Activated T-cell treated with anti-CD3 and anti-CD28 coated beads, Interleukin-2, amount 50 U/mL, for 4 hours (primary cell): ENCODE measurements around the gene CCDC15. TPM values are rescaled to one million over a fixed set of nuclear protein-coding genes. Genes with fewer than 3 reads are reported as not detected.
"Not testable (repeated sequence)": the region's sequence is repeated elsewhere in the genome, so short reads cannot be mapped to it uniquely, and the experiment has no call there.

Experiments used
- ATAC-seq, 2 donors: fragments of 200-7000 bp; cut with Tn5 transposase; one replicate each; pipeline ENCODE4 v1.10.0; 2021
- DNase-seq: peaks from one replicate; pipeline ENCODE4 v3.0.0-alpha.2; 2020
- H3K27me3 Mint-ChIP-seq: one replicate; pipeline ENCODE4 v1.8.0; 2021; ENCODE audit warnings: low read depth, mixed read lengths
- H3K36me3 Mint-ChIP-seq: one replicate; pipeline ENCODE4 v1.8.0; 2022; ENCODE audit warnings: mixed read lengths; ENCODE audit not compliant: insufficient read depth
- H3K4me1 Mint-ChIP-seq: one replicate; pipeline ENCODE4 v1.8.0; 2021; ENCODE audit warnings: low read depth, mixed read lengths
- H3K4me3 Mint-ChIP-seq: one replicate; pipeline ENCODE4 v1.8.0; 2021; ENCODE audit warnings: mild to moderate bottlenecking, moderate library complexity, mixed read lengths
- H3K9me3 Mint-ChIP-seq: one replicate; pipeline ENCODE4 v1.8.0; 2021; ENCODE audit warnings: mixed read lengths
- total RNA-seq, 3 donors: library from RNA; stranded (reverse); gene quantifications; one replicate each; pipeline ENCODE4 v1.2.1, GENCODE V29; 2021

The CCDC15 gene
- total RNA-seq, 3 donors from 2014 or later = 1.4 to 1.6 (median 1.4) TPM

DNA sequence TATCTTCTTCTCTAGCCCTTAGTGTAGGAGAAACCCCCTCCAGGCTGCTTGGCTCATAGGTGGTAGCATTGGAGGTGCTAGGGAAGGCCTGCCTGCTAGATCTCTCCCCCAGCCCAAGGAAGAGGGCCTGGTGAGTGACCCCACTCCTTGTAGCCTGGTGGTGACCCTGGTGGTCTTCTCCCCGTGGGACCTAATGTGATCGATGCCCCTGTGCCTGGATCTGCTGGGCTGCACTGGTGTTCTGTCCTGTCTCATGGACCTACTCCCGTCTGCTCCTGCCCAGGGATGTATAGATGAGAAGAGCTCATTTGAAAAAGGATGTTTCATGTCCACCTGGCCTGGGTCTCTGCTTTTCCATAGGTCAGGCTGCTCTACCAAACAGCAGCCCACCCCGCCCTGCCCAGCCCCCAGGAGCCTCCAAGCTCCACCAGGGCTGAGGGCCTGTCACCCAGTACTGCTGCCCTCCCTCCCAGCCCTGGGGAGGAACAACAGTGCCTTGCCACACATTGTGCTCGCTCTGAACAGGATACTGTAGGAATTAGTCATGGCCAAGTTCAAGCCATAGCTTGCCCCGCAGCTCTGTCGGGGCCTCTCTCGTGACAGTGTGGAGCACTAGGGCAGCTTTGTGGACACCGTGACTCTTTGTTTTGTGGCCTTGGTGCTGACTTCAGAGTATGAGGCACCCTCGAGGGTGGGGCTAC is 128.8 kb downstream of the CCDC15 start:
- DNase-seq (no peak), ATAC-seq (no peak)
- H3K4me3 Mint-ChIP-seq = no peak overlapping the region
- no peaks in the 10 kb centered on the region for H3K4me1 Mint-ChIP-seq
- H3K9me3 Mint-ChIP-seq = no peaks in the 10 kb centered on the region
- H3K27me3 Mint-ChIP-seq = peaks cover 3% of the 10 kb centered on the region
- no peaks in the 10 kb centered on the region for H3K36me3 Mint-ChIP-seq

DNA sequence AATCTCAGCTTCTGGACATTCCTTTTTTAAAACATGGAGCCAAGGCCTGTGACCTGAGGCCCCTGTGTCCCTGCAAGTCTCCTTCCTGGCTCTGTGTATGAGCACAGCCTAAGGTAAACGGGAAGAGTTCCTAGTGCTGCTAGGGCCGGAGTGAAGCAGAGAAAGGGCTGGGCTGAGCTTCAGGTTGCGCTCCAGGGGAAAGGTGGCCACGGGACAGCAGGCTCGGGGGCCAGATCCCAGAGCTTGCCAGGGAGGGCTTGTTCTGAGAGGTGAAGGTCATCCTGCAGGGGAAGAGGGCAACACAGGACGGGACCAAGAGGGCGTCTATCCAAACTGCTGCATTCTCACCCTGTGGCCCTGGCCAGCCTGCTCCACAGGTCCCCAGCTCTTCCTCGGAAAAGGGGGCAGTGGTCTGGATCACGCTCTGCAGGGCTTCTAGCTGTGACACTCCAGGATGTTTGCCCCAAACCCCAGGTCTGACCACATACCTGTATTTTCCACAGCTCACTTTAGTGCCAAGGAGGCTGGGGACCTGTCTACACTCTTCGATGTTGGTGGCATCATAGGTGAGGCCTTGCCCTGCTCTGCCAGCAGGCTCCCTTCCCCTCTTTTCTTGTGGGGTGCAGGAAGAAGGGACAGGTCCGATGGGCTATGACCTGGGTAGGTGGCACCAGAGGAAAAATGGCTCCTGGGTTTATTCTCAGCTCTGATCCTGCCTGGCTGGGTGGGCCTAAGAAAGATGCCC is 129.5 kb downstream of the CCDC15 start:
- Mint-ChIP-seq H3K4me1 (no peaks in the 10 kb centered on the region), H3K36me3 (no peaks in the 10 kb centered on the region), H3K27me3 (peaks cover 3% of the 10 kb centered on the region), H3K9me3 (no peaks in the 10 kb centered on the region), H3K4me3 (no peak overlapping the region)
- ATAC-seq (no peak), DNase-seq (no peak)

DNA sequence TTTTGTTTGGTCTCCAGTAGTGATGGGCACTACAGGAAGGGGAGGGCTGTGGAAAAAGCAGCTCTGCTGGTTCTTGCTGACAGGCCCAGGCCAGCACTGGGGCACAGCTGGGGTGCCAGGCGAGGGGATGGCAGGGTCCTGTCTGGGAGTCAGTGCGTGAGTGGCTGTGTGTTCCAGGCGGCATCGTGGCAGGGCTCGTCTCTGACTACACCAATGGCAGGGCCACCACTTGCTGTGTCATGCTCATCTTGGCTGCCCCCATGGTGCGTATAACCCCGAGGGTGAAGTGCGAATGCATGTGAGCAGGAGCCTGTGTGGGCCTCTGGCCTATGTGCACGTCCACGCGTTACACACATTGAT is 130.0 kb downstream of the CCDC15 start:
- Mint-ChIP-seq H3K4me1 (no peaks in the 10 kb centered on the region), H3K9me3 (no peaks in the 10 kb centered on the region), H3K27me3 (peaks cover 3% of the 10 kb centered on the region), H3K36me3 (no peaks in the 10 kb centered on the region), H3K4me3 (no peak overlapping the region)
- ATAC-seq (no peak), DNase-seq (no peak)

DNA sequence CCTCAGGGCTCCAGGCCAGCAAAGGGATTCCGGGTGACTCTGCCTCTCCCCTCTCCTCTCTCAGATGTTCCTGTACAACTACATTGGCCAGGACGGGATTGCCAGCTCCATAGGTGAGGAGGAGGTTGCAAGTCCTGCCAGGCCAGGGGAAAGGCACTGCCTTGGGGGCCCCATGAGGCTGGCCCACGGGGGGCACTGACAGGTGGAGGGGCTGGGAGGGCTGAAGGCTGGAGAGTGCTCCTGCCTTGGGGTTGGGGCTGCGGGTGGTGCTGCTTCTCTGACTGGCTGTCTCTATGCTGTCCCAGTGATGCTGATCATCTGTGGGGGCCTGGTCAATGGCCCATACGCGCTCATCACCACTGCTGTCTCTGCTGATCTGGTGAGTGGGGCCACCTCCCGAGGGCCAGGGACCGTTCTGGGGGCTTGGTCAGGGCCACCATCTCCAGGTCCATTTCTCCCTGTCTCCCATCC is 130.8 kb downstream of the CCDC15 start:
- DNase-seq (no peak), ATAC-seq (no peak)
- Mint-ChIP-seq H3K36me3 (no peaks in the 10 kb centered on the region), H3K4me3 (no peak overlapping the region), H3K4me1 (no peaks in the 10 kb centered on the region), H3K27me3 (peaks cover 3% of the 10 kb centered on the region), H3K9me3 (no peaks in the 10 kb centered on the region)

DNA sequence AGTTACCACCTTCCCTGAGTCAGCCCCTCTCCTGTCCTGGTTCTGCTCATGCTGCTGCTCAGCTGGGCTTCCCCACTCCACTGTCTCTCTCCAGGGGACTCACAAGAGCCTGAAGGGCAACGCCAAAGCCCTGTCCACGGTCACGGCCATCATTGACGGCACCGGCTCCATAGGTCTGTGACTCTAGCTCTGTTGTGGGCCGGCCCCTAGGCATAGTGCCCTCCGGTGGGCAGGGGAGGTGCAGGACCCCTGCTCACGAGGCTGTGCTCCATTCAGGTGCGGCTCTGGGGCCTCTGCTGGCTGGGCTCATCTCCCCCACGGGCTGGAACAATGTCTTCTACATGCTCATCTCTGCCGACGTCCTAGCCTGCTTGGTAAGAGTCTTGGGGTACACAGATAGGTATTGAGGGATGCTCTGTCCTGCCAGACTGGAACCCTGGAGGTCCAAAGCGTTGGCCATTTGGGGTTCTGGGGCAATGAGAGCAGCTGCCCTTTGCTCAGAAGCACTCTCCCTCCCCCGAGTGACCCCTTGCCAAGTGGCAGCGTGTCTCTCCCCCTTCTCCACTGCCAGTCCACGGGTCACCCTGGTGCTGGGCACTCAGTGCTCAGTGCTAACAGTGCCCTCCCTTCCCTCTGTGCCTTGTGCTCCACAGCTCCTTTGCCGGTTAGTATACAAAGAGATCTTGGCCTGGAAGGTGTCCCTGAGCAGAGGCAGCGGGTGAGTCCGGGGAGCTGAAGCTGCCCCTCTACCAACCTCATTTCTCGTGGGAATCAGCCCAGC is 131.5 kb downstream of the CCDC15 start:
- Mint-ChIP-seq H3K4me1 (no peaks in the 10 kb centered on the region), H3K27me3 (peaks cover 3% of the 10 kb centered on the region), H3K9me3 (no peaks in the 10 kb centered on the region), H3K4me3 (no peak overlapping the region), H3K36me3 (no peaks in the 10 kb centered on the region)
- ATAC-seq (no peak), DNase-seq (no peak)

DNA sequence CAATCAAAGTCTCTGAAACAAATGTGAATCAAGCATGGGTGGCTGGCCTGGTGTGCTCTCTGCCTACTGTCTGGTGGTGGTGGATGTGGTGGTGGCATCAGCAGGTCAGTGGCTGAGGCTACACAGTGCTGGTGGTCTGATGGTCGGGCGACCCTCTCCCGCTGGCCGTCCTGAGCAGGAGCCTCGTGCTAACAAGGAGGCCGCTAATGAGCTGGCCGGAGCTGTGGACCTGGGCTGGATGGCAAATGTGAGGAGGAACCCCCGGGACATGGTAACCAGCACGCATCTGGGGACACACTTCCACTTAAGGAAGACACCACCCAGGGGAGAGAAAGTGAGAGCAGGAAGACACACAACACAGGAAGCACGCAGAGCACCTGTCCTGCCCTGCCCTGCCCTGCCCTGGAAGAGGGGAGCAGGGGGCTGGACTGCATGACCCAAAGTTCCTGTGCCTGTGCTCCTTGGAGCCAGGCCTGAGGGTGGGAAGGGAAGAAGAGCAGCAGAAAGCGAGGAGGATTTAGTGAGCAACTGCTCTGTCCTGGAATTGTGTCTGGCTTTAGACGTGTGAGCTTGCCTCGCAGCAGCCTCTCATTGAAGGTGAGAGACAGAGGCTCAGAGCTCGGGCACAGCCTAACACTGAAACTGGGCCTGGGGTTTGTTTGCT is 132.8 kb downstream of the CCDC15 start:
- Mint-ChIP-seq H3K4me3 (no peak overlapping the region), H3K9me3 (no peaks in the 10 kb centered on the region), H3K36me3 (no peaks in the 10 kb centered on the region), H3K27me3 (peaks cover 3% of the 10 kb centered on the region), H3K4me1 (no peaks in the 10 kb centered on the region)
- DNase-seq (no peak), ATAC-seq (no peak)

DNA sequence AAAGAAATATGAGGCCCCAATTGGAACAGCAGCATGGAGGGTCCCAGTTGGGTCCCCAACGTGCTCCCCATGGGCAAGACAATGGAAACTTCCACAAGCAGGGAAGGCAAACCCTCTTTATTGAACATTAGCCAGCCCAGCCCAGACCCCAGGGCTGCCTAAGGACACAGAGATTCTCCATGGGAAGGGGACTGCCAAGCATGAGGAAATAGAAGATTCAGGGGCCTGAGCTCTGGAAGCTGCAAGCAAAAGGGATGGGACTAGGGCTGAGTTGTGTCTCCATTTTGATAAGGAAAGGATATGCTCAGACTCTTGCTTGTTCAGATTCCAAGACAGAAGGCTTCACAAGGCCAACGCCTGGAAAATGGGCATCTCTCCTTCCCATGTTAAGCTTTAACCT is 134.1 kb downstream of the CCDC15 start:
- no peaks in the 10 kb centered on the region for H3K9me3 Mint-ChIP-seq
- H3K4me3 Mint-ChIP-seq = no peak overlapping the region
- no peaks in the 10 kb centered on the region for H3K4me1 Mint-ChIP-seq
- no peak for DNase-seq
- H3K36me3 Mint-ChIP-seq = no peaks in the 10 kb centered on the region
- ATAC-seq = no peak
- H3K27me3 Mint-ChIP-seq = no peaks in the 10 kb centered on the region

DNA sequence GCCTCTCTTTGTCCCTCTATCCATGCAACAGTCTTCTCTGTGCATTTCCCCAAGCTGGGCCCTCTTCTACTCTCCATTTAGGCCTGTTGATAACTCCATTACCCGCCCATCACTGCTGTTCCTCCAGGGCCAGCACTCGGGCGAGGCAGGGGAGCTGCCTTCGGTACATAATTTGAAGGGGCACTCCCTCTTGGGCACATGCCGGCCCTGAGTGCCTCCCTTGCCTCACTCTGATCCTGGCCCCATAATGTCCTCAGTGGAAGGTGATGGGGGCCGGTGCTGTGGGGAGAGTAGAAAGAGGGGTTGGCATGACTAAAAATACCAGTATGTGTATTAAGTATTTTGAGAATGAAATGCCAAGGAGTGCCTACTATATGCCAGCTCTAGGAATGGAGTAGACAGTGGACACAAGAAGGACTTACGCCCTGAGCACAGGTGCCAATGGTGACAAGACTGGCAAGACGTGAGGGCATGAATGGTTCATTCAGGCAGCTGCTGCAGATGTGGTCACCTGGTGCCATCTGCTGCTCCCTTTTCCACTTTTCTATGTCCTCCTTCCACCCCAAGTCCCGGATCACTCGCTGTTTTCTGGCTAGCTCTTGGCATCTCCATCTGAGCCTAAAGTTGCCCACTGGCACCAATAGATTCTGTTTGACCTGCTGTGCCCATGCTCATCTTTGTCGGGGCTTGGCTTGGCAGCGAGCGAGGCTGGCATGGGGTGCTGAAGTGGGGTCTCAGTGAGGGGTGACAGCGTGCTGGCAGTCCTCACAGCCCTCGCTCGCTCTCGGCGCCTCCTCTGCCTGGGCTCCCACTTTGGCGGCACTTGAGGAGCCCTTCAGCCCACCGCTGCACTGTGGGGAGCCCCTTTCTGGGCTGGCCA is 134.8 kb downstream of the CCDC15 start:
- Mint-ChIP-seq H3K4me3 (no peak overlapping the region), H3K9me3 (no peaks in the 10 kb centered on the region), H3K27me3 (no peaks in the 10 kb centered on the region), H3K36me3 (no peaks in the 10 kb centered on the region), H3K4me1 (no peaks in the 10 kb centered on the region)
- ATAC-seq (no peak), DNase-seq (no peak)

DNA sequence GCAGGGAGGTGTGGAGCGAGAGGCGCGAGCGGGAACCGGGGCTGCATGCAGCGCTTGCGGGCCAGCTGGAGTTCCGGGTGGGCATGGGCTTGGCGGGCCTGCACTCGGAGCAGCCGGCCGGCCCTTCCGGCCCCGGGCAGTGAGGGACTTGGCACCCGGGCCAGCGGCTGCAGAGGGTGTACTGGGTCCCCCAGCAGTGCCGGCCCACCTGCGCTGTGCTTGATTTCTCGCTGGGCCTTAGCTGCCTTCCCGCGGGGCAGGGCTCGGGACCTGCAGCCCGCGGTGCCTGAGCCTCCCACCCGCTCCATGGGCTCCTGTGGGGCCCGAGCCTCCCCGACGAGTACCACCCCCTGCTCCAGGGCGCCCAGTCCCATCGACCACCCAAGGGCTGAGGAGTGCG is 135.5 kb downstream of the CCDC15 start:
- H3K4me3 Mint-ChIP-seq, H3K36me3 Mint-ChIP-seq, ATAC-seq, H3K27me3 Mint-ChIP-seq, DNase-seq, H3K9me3 Mint-ChIP-seq, H3K4me1 Mint-ChIP-seq: not testable (repeated sequence)

DNA sequence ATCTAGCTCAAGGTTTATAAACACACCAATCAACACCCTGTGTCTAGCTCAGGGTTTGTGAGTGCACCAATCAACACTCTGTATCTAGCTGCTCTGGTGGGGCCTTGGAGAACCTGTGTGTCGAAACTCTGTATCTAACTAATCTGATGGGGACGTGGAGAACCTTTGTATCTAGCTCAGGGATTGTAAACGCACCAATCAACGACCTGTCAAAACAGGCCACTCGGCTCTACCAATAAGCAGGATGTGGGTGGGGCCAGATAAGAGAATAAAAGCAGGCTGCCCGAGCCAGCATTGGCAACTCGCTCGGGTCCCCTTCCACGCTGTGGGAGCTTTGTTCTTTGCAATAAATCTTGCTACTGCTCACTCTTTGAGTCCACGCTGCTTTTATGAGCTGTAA is 136.1 kb downstream of the CCDC15 start:
- H3K9me3 Mint-ChIP-seq, H3K36me3 Mint-ChIP-seq, H3K4me3 Mint-ChIP-seq, H3K4me1 Mint-ChIP-seq, DNase-seq, H3K27me3 Mint-ChIP-seq, ATAC-seq: not testable (repeated sequence)

DNA sequence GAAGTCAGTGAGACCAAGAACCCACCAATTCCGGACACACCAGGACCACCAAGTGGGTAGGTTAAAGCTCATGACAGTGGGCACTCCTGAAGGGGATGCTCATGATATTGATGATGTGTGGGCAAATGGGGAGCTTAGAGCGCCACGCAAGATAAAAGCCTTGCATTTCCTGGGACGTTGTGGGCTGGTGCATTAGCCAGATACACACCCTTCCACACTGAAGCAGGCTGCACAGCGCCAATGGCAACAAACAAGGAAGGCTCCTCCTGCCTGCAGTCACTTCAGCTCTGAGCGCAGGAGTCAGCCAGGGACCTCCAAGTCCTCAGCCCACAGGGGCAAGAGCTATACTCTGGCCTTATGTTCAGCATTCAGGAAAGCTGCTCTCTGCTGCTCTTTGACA is 136.8 kb downstream of the CCDC15 start:
- H3K36me3 Mint-ChIP-seq = no peaks in the 10 kb centered on the region
- H3K27me3 Mint-ChIP-seq = no peaks in the 10 kb centered on the region
- no peaks in the 10 kb centered on the region for H3K9me3 Mint-ChIP-seq
- DNase-seq (no peak), ATAC-seq (no peak)
- no peaks in the 10 kb centered on the region for H3K4me1 Mint-ChIP-seq
- H3K4me3 Mint-ChIP-seq = no peak overlapping the region
